Choroid plexus epithelial cell (primary cell): Measurements from ENCODE around the gene GRIK1.

Experiments used
- DNase-seq: peaks from one replicate; pipeline ENCODE4 v3.0.0-alpha.2; 2010; ENCODE audit warnings: low read depth
- H3K4me3 ChIP-seq: 2 replicates; pipeline ENCODE4 v1.5.1; 2011; ENCODE audit warnings: low read depth, mild to moderate bottlenecking, control low read depth, low read length, moderate library complexity
- TF ChIP-seq, protein P1 (sequence below): conservative IDR thresholded peaks from 2 replicates; pipeline ENCODE4 v1.5.1; 2011; ENCODE audit warnings: low read depth, mild to moderate bottlenecking, control low read depth, inconsistent platforms, low read length, moderate library complexity

The GRIK1 gene

GRCh38 chr21:29647353-29647781 lies 292.4 kb downstream of the GRIK1 start:
- TF ChIP-seq, protein P1, sequence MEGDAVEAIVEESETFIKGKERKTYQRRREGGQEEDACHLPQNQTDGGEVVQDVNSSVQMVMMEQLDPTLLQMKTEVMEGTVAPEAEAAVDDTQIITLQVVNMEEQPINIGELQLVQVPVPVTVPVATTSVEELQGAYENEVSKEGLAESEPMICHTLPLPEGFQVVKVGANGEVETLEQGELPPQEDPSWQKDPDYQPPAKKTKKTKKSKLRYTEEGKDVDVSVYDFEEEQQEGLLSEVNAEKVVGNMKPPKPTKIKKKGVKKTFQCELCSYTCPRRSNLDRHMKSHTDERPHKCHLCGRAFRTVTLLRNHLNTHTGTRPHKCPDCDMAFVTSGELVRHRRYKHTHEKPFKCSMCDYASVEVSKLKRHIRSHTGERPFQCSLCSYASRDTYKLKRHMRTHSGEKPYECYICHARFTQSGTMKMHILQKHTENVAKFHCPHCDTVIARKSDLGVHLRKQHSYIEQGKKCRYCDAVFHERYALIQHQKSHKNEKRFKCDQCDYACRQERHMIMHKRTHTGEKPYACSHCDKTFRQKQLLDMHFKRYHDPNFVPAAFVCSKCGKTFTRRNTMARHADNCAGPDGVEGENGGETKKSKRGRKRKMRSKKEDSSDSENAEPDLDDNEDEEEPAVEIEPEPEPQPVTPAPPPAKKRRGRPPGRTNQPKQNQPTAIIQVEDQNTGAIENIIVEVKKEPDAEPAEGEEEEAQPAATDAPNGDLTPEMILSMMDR, result no peak
- H3K4me3 ChIP-seq, result no peak overlapping the region
- DNase-seq, result peak; percentile 74

GRCh38 chr21:29645666-29646553 lies 293.9 kb downstream of the GRIK1 start:
- no peak overlapping the region for H3K4me3 ChIP-seq
- TF ChIP-seq, protein P1, result no peak
- peak; percentile 34 for DNase-seq

DNA sequence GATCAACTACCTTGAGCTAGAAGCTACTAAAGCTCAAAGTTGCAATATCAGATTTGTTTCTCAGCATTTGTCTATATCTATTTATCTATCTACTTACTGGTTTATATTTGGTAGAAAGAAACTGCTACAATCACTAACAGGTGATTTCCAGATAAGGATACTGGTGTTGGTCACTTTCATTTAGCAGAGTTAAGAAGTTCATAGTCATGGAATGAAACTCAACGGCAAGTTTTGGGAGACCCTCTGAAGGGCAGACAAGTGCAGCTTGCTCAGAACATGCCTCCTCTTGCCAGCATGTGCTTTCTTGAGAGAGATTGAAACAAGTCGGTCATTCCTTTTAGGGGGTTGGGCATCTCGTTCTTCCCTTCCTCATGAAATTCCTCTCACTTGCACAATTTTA lies 296.5 kb downstream of the GRIK1 start:
- H3K4me3 ChIP-seq, result no peak overlapping the region
- TF ChIP-seq, protein P1, result no peak
- DNase-seq, result no peak

DNA sequence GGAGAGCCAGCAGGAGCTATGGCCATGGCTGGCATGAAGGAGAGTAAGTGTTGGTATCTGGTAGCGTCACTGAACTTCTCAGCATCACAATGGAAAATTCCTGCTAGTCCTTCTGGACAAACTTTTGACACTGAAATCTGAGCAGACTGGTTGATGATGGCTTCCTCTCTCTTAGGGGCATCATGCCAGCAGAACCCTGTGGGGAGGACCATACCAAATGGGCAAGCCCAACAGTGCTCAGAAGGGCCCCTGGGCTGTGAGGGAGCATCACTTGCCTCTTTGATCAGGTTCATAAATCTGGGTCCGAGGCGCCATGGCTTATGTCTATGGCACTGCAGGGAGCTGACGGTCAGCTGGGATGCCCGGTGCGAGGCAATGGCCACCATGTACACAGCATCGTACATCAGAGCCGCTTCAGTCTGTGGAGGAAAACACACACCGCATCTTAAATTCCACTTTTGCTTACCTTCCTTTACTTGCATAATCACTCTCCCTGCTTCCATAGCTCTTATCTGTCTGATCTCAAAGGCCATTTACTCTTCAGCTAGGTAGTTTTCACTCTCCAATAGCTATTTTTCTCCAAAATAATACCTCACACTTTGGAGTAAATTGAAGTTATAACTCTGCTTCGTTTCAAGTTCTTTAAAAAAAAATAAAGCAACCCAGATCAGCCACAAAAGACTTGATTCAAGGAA lies 297.1 kb downstream of the GRIK1 start:
- TF ChIP-seq, protein P1, result no peak
- no peak overlapping the region for H3K4me3 ChIP-seq
- no peak for DNase-seq

GRCh38 chr21:29641635-29642550 lies 297.9 kb downstream of the GRIK1 start:
- TF ChIP-seq, protein P1, result no peak
- H3K4me3 ChIP-seq, result no peak overlapping the region
- DNase-seq, result no peak

- no peak overlapping the region for H3K4me3 ChIP-seq
- DNase-seq, result no peak
- TF ChIP-seq, protein P1, result no peak
Measured at GRCh38 chr21:29641001-29641634, 298.7 kb downstream of the GRIK1 start.
